ENCODE data around the gene C1orf185. TPM values are rescaled to one million over a fixed set of nuclear protein-coding genes. Genes with fewer than 3 reads are reported as not detected.
A peak's percentile ranks its signal among the peaks of the same experiment; 100 is the strongest.

C1orf185 gene
- total and polyA plus RNA-seq, 9 of the 15 experiments (the other 6 are each of a cell fraction or from before 2014, with no cell fraction given): not detected

GRCh38 chr1:51175278-51175677 is 73.2 kb downstream of the C1orf185 start:
- BruUV-seq (replicated peaks): no TSS peak
- Histone ChIP-seq H4K20me1 (replicated peaks; ENCODE audit: control insufficient read depth, insufficient read depth, low read length) (no peaks in the 10 kb centered on the region), H3K79me2 (ENCODE audit: control insufficient read depth, insufficient read depth, low read length) (no peaks in the 10 kb centered on the region), H3K9me1 (ENCODE audit: control insufficient read depth, insufficient read depth, low read length) (no peaks in the 10 kb centered on the region), H3K4me3 (no peak overlapping the region), H3K27ac (ENCODE audit: extremely low read depth, low read depth, low read length) (no peak overlapping the region), H2AFZ (ENCODE audit: low read depth, low read length) (no peak overlapping the region), H3K4me2 (ENCODE audit: insufficient read depth, low read length) (no peak overlapping the region), H3K36me3 (ENCODE audit: control insufficient read depth, insufficient read depth, low read length) (no peaks in the 10 kb centered on the region), H3K4me1 (replicated peaks in 1 of 2; ENCODE audit: control insufficient read depth in 2 of 2, insufficient read depth in 2 of 2, low read length in 2 of 2) (no peaks in the 10 kb centered on the region), H3K9me3 (replicated peaks; ENCODE audit: control insufficient read depth, insufficient read depth, low read depth, low read length) (no peaks in the 10 kb centered on the region), H3K9ac (ENCODE audit: insufficient read depth in 1 of 2, low read depth in 2 of 2, low read length in 2 of 2) (no peak overlapping the region), H3K27me3 (ENCODE audit: control insufficient read depth in 2 of 2, insufficient read depth in 2 of 2, low read length in 2 of 2) (peaks cover 14 to 24% of the 10 kb centered on the region in 2 experiments; a peak in 3 of 5 replicates)
- no peak for DNase-seq (ENCODE audit: extremely low read depth in 1 of 4, low spot score in 3 of 4)
- in situ Hi-C loops (cut with MboI): no loop called here
- no peak for ATAC-seq
- TF ChIP-seq CEBPG (CRISPR knock-in tag; IDR thresholded peaks at IDR 0.05) (no peak), CEBPG (tag; conservative IDR thresholded peaks at IDR 0.05 in 1 of 2, IDR thresholded peaks at IDR 0.05 in 1 of 2) (peak; percentile 93 to 94), NR2C2 (CRISPR knock-in tag; IDR thresholded peaks at IDR 0.05) (no peak), NR2C2 (tag; IDR thresholded peaks at IDR 0.05) (peak; percentile 45; the same call in 1 of the 2 replicates), ZNF592 (IDR thresholded peaks at IDR 0.05) (no peak), CEBPB (tag; IDR thresholded peaks at IDR 0.05) (peak; percentile 91), ZFP36 (IDR thresholded peaks at IDR 0.05; ENCODE audit: low read depth, low read length, partially characterized antibody) (peak; percentile 6)
- TF ChIP-seq, protein P1, sequence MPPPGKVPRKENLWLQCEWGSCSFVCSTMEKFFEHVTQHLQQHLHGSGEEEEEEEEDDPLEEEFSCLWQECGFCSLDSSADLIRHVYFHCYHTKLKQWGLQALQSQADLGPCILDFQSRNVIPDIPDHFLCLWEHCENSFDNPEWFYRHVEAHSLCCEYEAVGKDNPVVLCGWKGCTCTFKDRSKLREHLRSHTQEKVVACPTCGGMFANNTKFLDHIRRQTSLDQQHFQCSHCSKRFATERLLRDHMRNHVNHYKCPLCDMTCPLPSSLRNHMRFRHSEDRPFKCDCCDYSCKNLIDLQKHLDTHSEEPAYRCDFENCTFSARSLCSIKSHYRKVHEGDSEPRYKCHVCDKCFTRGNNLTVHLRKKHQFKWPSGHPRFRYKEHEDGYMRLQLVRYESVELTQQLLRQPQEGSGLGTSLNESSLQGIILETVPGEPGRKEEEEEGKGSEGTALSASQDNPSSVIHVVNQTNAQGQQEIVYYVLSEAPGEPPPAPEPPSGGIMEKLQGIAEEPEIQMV (tag; conservative IDR thresholded peaks at IDR 0.05; ENCODE audit: low read depth): no peak
- no peak for FAIRE-seq
- POLR2A ChIA-PET: interaction anchor here (1.2 kb wide), 1 partner anchor 23 kb away, joined by 4 read pairs; no protein-coding TSS in a partner anchor
- 0% methylated on average over 2 of the region's 2 CpGs for WGBS (ENCODE audit: insufficient coverage, low coverage, missing lambda C conversion rate)
- intact Hi-C loops (cut with micrococcal nuclease): no loop called here
- CTCF ChIA-PET (ENCODE audit: low intra/inter-chr PET ratio): no interaction called here

All from K562 (cell line).